CD14-positive monocyte (primary cell): ENCODE results near the gene SAP130. TPM values are rescaled to one million over a fixed set of nuclear protein-coding genes. Genes with fewer than 3 reads are reported as not detected.

Source experiments
- DNase-seq, 3 donors: peaks; one replicate each; pipeline ENCODE4 v3.0.0-alpha.2; 2011 to 2022
- H2AFZ ChIP-seq: 2 replicates; pipeline ENCODE4 v1.6.0; 2012; ENCODE audit warnings: mild to moderate bottlenecking, low read depth, low read length, inconsistent platforms; ENCODE audit not compliant: insufficient read depth, poor library complexity, severe bottlenecking
- H3K27ac ChIP-seq, 2 donors: 1 replicate in 1 of 2; 2 replicates in 1 of 2; pipeline ENCODE4 v1.5.1; 2012 to 2013; ENCODE audit warnings: low read length in 2 of 2, control low read depth in 1 of 2, inconsistent platforms in 1 of 2, low read depth in 1 of 2, mild to moderate bottlenecking in 1 of 2
- H3K27me3 ChIP-seq, 2 donors: one replicate each; pipeline versions ENCODE4 v1.6.0 to v1.6.1; 2011 to 2013; ENCODE audit warnings: low read length in 2 of 2; ENCODE audit not compliant: control insufficient read depth in 2 of 2, insufficient read depth in 2 of 2
- H3K36me3 ChIP-seq, 2 donors: replicated peaks in 1 of 2; 1 replicate in 1 of 2; 2 replicates in 1 of 2; pipeline versions ENCODE4 v1.5.1 to v1.6.1; 2012 to 2013; ENCODE audit warnings: low read length in 2 of 2, control low read depth in 1 of 2, inconsistent platforms in 1 of 2, mild to moderate bottlenecking in 1 of 2; ENCODE audit not compliant: insufficient read depth in 2 of 2, control insufficient read depth in 1 of 2
- H3K4me1 ChIP-seq, 2 donors: 1 replicate in 1 of 2; 2 replicates in 1 of 2; pipeline versions ENCODE4 v1.5.1 to v1.6.1; 2012 to 2013; ENCODE audit warnings: low read length in 2 of 2, control low read depth in 1 of 2, inconsistent platforms in 1 of 2, mild to moderate bottlenecking in 1 of 2, moderate library complexity in 1 of 2; ENCODE audit not compliant: insufficient read depth in 2 of 2, control insufficient read depth in 1 of 2
- H3K4me2 ChIP-seq: replicated peaks from 2 replicates; pipeline ENCODE3; 2012; ENCODE audit warnings: low read length, moderate library complexity, mild to moderate bottlenecking; ENCODE audit not compliant: poor library complexity, severe bottlenecking; ENCODE audit errors: extremely low read depth
- H3K4me3 ChIP-seq, 3 experiments: fragments of 200-600 bp in 1 of 3; sonication (generic) in 1 of 3; replicated peaks in 1 of 3; 1 replicate in 2 of 3; 2 replicates in 1 of 3; pipeline ENCODE4 v1.5.1; 2011 to 2013; ENCODE audit warnings: low read length in 3 of 3, mild to moderate bottlenecking in 3 of 3, control low read depth in 2 of 3, low read depth in 2 of 3, inconsistent platforms in 1 of 3, moderate library complexity in 1 of 3
- H3K79me2 ChIP-seq: 2 replicates; pipeline ENCODE4 v1.6.0; 2012; ENCODE audit warnings: mild to moderate bottlenecking, control low read depth, inconsistent platforms, low read length, moderate library complexity; ENCODE audit not compliant: insufficient read depth
- H3K9ac ChIP-seq: 2 replicates; pipeline ENCODE4 v1.6.0; 2017; ENCODE audit warnings: low read length, mild to moderate bottlenecking; ENCODE audit not compliant: insufficient read depth, poor library complexity, severe bottlenecking
- H3K9me3 ChIP-seq, 2 donors: replicated peaks in 1 of 2; 1 replicate in 1 of 2; 2 replicates in 1 of 2; pipeline versions ENCODE4 v1.5.1 to v1.6.1; 2012 to 2013; ENCODE audit warnings: low read length in 2 of 2, control low read depth in 1 of 2; ENCODE audit not compliant: control insufficient read depth in 1 of 2, insufficient read depth in 1 of 2
- H4K20me1 ChIP-seq: 2 replicates; pipeline ENCODE4 v1.6.0; 2012; ENCODE audit warnings: mild to moderate bottlenecking, low read length, control low read depth, moderate library complexity; ENCODE audit not compliant: insufficient read depth
- H3K27ac Mint-ChIP-seq, 7 donors: one replicate each; pipeline ENCODE4 v1.8.0; 2020; ENCODE audit warnings: mild to moderate bottlenecking in 7 of 7, mixed read lengths in 7 of 7, moderate library complexity in 6 of 7, inconsistent platforms in 2 of 7
- H3K27me3 Mint-ChIP-seq, 3 donors: one replicate each; pipeline ENCODE4 v1.8.0; 2021 to 2022; ENCODE audit warnings: low read depth in 3 of 3, mild to moderate bottlenecking in 3 of 3, mixed read lengths in 3 of 3, moderate library complexity in 3 of 3, inconsistent platforms in 1 of 3
- H3K36me3 Mint-ChIP-seq, 2 donors: one replicate each; pipeline ENCODE4 v1.8.0; 2020; ENCODE audit warnings: mixed read lengths in 2 of 2, inconsistent platforms in 1 of 2, mild to moderate bottlenecking in 1 of 2
- H3K4me1 Mint-ChIP-seq: one replicate; pipeline ENCODE4 v1.8.0; 2020; ENCODE audit warnings: mild to moderate bottlenecking, mixed read lengths
- H3K4me3 Mint-ChIP-seq, 2 donors: one replicate each; pipeline ENCODE4 v1.8.0; 2020; ENCODE audit warnings: mild to moderate bottlenecking in 2 of 2, mixed read lengths in 2 of 2, moderate library complexity in 1 of 2
- H3K9me3 Mint-ChIP-seq, 7 donors: one replicate each; pipeline ENCODE4 v1.8.0; 2020 to 2022; ENCODE audit warnings: mixed read lengths in 7 of 7, mild to moderate bottlenecking in 6 of 7, moderate library complexity in 6 of 7, inconsistent platforms in 2 of 7
- CTCF ChIP-seq: fragments of 200-600 bp; IDR thresholded peaks from one replicate; pipeline ENCODE4 v1.8.0; 2022; ENCODE audit warnings: antibody characterized with exemption, mild to moderate bottlenecking
- WGBS: methylation state at CpG from one replicate; pipeline ENCODE4 v1.1.5; 2013; ENCODE audit warnings: missing lambda C conversion rate; ENCODE audit not compliant: insufficient coverage; 5-methylcytosine and 5-hydroxymethylcytosine counted together
- intact Hi-C, 2 donors: fragments of 100-400 bp; cut with micrococcal nuclease; formaldehyde crosslinking; loops; one replicate each; pipeline versions ENCODE4 v1.15.0 to v1.15.1; 2023
- polyA plus RNA-seq, 3 donors: library from polyadenylated mRNA; depleted of rRNA in 1 of 3; unstranded in 2 of 3; stranded (reverse) in 1 of 3; fragments of 300-500 nt in 2 of 3; fragments of >200 nt in 1 of 3; fragmentation: Illumina TruSeq in 2 of 3; gene quantifications; 1 replicate in 2 of 3; 2 replicates in 1 of 3; pipeline ENCODE4 v1.2.3, GENCODE V29; 2012 to 2021

Gene SAP130
- polyA plus RNA-seq, 3 donors, result 2.8 to 16.4 (median 6.4) TPM

GRCh38 chr2:128073278-128073677 is 45.4 kb upstream of the SAP130 start:
- H3K36me3 ChIP-seq, result no peaks in the 10 kb centered on the region
- no peak overlapping the region for H3K9ac ChIP-seq
- Mint-ChIP-seq H3K4me1 (peaks cover 4% of the 10 kb centered on the region), H3K27me3 (peaks cover 0 to 3% (median 0%) of the 10 kb centered on the region in 3 donors), H3K4me3 (no peak overlapping the region), H3K36me3 (no peaks in the 10 kb centered on the region), H3K27ac (no peak overlapping the region), H3K9me3 (peaks cover 0 to 6% (median 0%) of the 10 kb centered on the region in 7 donors)
- no peaks in the 10 kb centered on the region for H3K4me1 ChIP-seq
- H3K4me2 ChIP-seq, result no peak overlapping the region
- DNase-seq, result no peak
- no peaks in the 10 kb centered on the region for H3K9me3 ChIP-seq
- H3K27ac ChIP-seq, result no peak overlapping the region
- H4K20me1 ChIP-seq, result no peaks in the 10 kb centered on the region
- no peak for TF ChIP-seq CTCF
- no peak overlapping the region for H2AFZ ChIP-seq
- H3K27me3 ChIP-seq, result no peaks in the 10 kb centered on the region
- 83% methylated on average over 2 of the region's 3 CpGs for WGBS
- intact Hi-C loops, result no loop called here
- no peak overlapping the region for H3K4me3 ChIP-seq
- no peaks in the 10 kb centered on the region for H3K79me2 ChIP-seq

- no peak overlapping the region for H3K9ac ChIP-seq
- Mint-ChIP-seq H3K27me3 (peaks cover 0 to 2% (median under 1%) of the 10 kb centered on the region in 3 donors), H3K27ac (no peak overlapping the region), H3K9me3 (no peaks in the 10 kb centered on the region), H3K4me3 (no peak overlapping the region), H3K4me1 (no peaks in the 10 kb centered on the region), H3K36me3 (no peaks in the 10 kb centered on the region)
- no peaks in the 10 kb centered on the region for H3K36me3 ChIP-seq
- no peaks in the 10 kb centered on the region for H3K27me3 ChIP-seq
- H3K4me2 ChIP-seq, result no peak overlapping the region
- no peaks in the 10 kb centered on the region for H3K79me2 ChIP-seq
- intact Hi-C loops, result no loop called here
- H2AFZ ChIP-seq, result no peak overlapping the region
- 80% methylated on average over 1 of the region's 5 CpGs for WGBS
- H4K20me1 ChIP-seq, result no peaks in the 10 kb centered on the region
- DNase-seq, result no peak
- TF ChIP-seq CTCF, result no peak
- H3K27ac ChIP-seq, result no peak overlapping the region
- no peak overlapping the region for H3K4me3 ChIP-seq
- no peaks in the 10 kb centered on the region for H3K9me3 ChIP-seq
- H3K4me1 ChIP-seq, result no peaks in the 10 kb centered on the region
These were observed 41.9 kb upstream of the SAP130 start for GRCh38 chr2:128069769-128070168.
